ENCODE data around the gene TNFSF8.

The TNFSF8 gene

DNA sequence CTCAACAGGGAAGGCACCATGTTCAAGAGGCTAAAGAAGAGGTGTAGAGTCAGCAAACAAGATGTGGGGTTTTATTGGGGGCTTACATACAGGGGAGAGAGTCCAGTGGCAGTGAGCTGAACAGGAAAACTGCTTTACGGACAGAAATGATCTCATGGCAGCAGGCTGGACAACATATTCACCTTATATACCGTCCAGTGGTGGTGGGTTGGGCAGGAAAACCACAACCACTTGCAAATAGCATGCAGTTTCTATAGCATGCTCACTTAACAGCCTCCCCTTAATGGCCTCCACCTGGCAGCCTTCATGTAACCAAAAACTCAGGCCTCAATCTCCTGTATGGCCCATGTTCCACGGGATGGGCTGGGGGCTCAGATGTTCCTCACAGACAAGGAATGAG lies 5.4 kb downstream of the TNFSF8 start:
- DNase-seq (ENCODE audit: insufficient read length, low spot score) (no peak), FAIRE-seq (no peak)
- TF ChIP-seq POLR2A (IDR thresholded peaks at IDR 0.05; ENCODE audit: low read depth, low read length) = no peak

DNA sequence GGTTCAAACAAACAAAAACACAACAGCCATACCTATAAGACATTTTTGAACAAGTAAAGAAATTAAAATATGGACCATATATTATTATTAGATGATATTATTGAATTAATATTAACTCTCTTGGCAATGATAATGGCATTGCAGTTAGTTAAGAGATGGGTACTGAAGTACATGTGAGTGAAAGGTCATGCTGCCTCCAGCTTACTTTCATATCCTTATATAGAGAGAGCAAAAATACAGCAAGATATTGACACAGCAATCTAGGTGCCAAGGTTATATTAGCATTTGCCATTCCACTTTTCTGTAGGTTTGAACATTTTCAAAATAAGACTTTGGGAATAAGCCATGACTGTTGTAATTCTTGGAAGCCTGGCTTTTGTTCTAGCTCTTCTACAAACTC lies 6.1 kb downstream of the TNFSF8 start:
- DNase-seq (ENCODE audit: insufficient read length, low spot score) (no peak), FAIRE-seq (no peak)
- no peak for TF ChIP-seq POLR2A (IDR thresholded peaks at IDR 0.05; ENCODE audit: low read depth, low read length)

DNA sequence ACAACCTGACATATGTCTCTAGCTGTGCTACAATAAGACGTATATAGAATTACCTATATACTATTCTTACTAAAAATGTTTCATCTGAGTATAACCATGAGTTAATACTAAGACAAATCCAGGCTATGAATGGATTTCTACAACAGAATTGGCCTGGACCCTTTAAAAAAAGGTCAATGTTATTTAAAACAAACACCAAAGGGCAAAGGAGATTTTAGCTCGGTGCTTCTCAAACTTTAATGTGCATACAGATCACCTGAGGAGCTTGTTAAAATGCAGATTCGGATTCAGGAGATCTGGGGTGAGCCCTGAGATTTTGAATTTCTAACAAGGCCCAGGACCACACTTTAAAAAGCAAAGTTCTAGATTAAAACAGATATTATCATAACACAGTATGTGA lies 6.5 kb downstream of the TNFSF8 start:
- DNase-seq (ENCODE audit: insufficient read length, low spot score) (no peak), FAIRE-seq (no peak)
- no peak for TF ChIP-seq POLR2A (IDR thresholded peaks at IDR 0.05; ENCODE audit: low read depth, low read length)

DNA sequence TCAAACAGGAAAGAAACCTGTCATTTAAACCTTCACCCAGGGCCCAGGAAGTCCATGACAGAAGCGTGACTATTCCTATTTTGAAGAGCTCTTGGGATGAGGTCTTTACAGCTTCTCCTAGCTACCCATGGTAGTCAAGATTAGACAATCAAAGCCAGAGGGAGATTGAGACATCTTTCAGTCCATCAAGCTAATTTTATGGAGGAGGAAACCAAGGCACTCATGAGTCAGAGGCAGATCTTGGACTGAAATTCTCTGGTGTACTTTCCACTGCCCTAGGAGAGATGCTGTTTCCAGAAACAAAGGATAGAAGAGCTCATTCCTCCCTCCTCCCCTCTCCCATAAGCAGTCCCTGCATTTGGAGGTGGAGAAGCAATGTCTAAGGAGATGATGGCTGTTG lies 9.2 kb downstream of the TNFSF8 start:
- DNase-seq (ENCODE audit: insufficient read length, low spot score) = no peak
- peak; percentile 15 for FAIRE-seq
- TF ChIP-seq POLR2A (IDR thresholded peaks at IDR 0.05; ENCODE audit: low read depth, low read length) = no peak

DNA sequence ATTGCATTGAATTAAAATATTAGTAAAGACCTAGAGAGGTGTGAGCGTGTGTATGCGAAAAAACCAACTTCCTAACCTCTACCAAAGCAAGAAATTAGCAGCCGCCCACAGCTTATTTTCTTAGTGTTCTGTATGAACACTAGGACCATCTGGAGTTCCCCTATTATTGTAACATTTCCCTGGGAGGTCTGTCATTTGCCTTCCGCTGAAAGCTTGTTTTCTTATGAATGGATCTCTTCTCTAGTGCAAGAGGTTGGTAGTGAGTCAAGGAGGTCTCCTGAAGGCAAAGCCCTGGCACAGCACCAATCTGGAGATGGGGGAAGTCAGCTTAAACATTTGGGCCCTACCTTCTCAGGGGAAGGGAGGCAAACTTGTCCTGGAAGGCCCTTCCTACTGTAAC lies 10.8 kb downstream of the TNFSF8 start:
- no peak for DNase-seq (ENCODE audit: insufficient read length, low spot score)
- FAIRE-seq = no peak
- TF ChIP-seq POLR2A (IDR thresholded peaks at IDR 0.05; ENCODE audit: low read depth, low read length) = no peak

DNA sequence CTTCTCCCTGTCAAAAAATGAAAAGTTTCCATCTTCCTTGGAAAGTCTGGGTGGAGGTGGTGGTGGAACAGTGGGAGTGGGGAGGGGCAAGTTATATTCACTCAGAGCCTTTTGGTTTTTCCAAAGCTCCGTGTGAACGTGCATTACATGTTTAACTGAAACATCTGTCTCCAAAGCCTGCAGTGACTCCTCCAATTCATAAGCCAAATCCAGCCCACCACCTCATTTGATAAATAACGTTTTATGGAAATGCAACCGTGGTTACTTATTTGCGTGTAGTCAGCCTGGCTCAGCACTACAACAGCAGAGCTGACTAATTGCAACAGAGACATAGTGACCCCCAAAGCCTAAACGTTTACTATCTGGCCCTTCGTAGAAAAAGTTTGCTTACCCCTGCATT lies 13.9 kb downstream of the TNFSF8 start:
- FAIRE-seq (no peak), DNase-seq (ENCODE audit: insufficient read length, low spot score) (no peak)
- no peak for TF ChIP-seq POLR2A (IDR thresholded peaks at IDR 0.05; ENCODE audit: low read depth, low read length)

DNA sequence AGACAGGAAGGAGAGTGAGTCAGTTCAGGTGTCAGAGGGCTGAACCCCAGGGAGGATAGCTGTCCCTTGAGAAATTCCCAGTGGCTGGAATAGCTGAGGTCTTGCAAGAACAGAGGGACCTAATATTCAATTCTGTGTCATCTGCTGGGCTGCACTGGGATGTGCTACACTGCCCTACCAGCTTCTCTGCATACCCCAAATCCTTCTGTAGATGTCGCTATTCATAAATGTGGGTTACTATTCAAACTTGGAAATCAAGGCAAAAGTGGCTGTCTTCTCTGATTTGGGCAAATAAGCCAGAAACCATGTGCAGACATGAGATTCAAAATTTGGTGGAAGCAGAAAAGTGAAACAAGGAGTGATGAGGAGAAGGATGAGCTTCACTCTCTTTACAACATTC lies 16.3 kb downstream of the TNFSF8 start:
- no peak for DNase-seq (ENCODE audit: insufficient read length, low spot score)
- no peak for FAIRE-seq
- TF ChIP-seq POLR2A (IDR thresholded peaks at IDR 0.05; ENCODE audit: low read depth, low read length) = no peak

DNA sequence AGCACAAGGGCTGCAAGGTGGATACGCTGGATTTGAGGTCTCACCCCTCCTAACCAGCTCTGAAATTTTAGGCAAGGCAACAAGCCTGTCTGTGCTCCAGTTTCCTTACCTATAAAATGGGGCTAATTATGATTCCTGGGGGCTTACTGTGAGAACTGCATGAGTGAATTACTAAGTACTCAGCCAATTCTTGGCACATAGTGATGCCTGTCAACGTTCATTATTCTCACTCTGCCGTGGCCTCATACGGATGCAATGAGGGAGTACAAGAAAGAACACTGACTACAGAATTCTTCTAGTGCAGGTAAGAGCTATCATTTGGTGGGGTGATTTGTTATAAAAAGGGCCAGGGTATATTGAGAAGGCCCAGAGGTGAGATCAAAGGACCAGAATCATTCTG lies 16.7 kb downstream of the TNFSF8 start:
- FAIRE-seq = no peak
- DNase-seq (ENCODE audit: insufficient read length, low spot score) = no peak
- no peak for TF ChIP-seq POLR2A (IDR thresholded peaks at IDR 0.05; ENCODE audit: low read depth, low read length)

DNA sequence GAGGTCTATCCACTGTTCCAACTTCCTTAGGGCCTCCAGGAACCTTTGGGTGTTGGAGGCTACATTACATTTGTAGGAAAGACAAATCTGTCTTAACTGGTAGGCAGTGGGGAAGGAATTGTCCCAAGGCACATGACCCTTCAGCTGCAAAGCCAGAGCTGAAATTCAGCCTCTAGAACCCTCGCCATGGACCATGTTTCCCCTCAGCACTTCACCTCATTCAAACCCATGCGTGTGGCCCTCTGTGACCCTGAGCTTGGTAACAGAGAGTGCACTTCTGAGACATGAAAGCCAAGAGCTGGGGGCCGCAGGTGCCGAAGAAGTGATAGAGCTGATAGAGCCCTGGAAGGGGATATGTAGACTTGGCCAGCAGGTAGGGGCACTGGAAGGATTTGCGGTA lies 17.2 kb downstream of the TNFSF8 start:
- no peak for FAIRE-seq

DNA sequence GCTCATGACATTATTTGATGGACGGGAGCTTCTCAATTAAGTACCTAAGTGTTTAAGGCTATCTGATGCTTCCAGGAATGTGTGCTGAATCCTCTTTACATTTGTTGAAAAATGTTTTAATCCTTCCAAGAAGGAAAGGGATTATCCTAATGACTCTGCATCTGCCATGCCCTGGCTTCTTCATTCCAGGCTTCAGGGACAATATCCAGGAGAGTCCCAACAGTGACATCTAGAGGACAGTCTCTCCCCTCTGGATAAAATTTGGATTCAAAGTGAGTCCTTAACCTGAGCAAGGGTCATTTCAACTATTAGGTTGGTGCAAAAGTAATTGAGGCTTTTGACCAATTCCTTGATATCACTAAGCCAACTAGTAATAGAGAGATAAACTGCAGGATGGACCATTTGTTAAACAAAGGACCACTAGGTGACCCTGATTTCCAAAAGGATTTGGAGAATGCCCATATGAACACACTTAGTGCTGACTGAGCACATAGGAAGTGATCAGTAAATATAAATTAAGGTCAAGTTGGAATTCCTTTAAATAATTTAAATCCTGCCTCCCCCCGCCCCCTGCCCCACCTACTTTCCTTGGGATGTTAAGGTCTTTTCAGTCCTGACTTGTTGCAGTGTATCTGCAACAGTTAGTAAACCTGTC lies 19.1 kb downstream of the TNFSF8 start:
- DNase-seq (ENCODE audit: insufficient read length, low spot score) = peak; percentile 62
- peak; percentile 93 for FAIRE-seq
- no peak for TF ChIP-seq POLR2A (IDR thresholded peaks at IDR 0.05; ENCODE audit: low read depth, low read length)

More for the DNA sequence above, 17.2 kb downstream of the TNFSF8 start:
- TF ChIP-seq POLR2A (IDR thresholded peaks at IDR 0.05; ENCODE audit: low read depth, low read length) = no peak
- no peak for DNase-seq (ENCODE audit: insufficient read length, low spot score)

DNA sequence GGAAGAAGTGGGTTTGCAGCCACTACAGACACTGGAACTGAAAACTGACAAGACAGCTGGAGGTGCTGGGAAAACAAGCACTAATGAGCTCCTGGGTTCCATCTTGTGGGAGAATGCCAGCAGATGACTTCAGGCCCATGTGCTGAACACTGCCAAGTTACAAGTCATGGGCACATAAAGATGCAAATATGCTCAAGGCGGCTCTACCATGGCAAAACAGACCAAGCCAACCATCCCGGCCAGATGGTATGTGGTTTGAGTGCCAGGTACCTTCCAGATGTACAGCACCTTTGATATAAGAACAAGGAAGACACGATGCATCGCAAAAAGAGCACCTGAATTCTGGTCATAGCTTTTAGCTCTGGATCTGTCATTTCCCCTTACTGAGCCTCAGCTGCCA lies 19.9 kb downstream of the TNFSF8 start:
- FAIRE-seq (no peak), DNase-seq (ENCODE audit: insufficient read length, low spot score) (no peak)
- no peak for TF ChIP-seq POLR2A (IDR thresholded peaks at IDR 0.05; ENCODE audit: low read depth, low read length)

DNA sequence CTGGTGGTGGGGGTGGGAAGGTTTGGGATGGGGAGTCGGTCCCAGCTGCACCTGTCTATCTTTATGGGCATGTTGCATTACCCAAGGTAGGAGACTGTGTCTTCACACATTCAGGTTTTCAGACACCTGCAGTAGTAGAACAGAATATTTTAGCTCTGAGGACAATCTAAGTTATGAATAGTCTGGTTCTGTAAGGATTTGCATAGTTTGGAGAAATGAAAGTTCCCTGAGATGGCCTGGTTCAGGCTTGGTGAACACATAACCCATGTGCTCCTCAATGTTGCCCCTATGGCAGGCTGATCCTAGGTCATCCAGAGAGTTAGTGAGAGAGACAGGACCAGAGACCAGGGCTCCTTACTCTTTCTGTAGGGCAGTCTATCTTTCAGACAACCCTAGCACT lies 20.7 kb downstream of the TNFSF8 start:
- no peak for TF ChIP-seq POLR2A (IDR thresholded peaks at IDR 0.05; ENCODE audit: low read depth, low read length)
- no peak for FAIRE-seq
- DNase-seq (ENCODE audit: insufficient read length, low spot score) = no peak

DNA sequence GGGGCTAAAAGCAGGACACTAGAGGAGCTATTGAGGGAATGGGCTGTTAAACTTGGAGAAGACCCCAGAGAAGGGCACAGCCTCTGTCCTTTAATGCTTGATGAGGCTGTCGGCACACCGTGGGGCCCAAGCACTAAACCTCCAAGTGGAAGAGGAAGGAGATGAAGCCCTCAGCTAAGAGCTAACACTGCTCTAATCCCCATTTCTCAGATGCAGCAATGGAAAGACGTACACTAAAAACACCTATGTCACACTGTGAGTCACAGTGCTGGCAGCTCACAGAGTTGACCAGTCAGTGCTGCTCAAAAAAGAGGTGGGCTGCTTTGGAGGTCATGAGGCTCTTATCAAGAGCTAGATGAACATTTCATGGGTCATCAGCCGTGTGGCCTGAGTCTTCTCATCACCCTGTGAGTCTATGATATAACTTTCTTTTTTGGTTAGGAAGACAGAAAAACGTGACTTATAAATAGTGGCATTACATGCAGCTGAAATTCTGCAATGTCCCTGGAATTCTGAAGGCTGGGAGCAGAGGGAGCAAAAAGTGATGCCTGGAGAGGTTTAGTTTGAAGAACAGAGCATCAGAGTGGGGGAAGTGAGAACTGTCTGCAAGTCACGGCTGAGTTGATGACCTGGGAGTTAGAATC lies 21.5 kb downstream of the TNFSF8 start:
- DNase-seq (ENCODE audit: insufficient read length, low spot score) (no peak), FAIRE-seq (peak; percentile 30)
- TF ChIP-seq POLR2A (IDR thresholded peaks at IDR 0.05; ENCODE audit: low read depth, low read length) = no peak

DNA sequence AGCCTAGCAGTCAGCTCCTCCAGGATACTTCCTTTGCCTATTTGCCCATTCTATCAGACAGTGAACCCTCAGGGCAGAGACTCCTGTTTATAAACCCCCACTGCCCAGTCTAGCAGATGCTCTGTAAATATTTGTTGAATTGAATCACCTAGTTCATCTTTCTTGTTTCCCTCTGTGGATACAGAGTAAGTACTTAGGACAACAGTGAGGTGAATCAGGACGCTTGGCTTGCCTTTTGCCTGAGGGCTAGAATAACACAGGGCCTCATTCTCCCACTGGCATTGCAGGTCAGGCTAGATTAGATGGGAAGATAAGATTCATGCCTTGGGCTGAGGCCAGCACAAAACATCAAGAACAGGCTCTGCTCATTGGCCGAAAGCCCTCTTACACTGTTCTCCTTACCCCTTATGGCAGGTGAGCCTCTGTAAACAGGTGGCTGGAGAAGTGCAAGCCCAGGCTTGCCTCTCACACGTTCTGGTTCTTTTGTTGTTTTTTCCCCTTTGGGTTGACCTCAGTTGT lies 22.2 kb downstream of the TNFSF8 start:
- DNase-seq (ENCODE audit: insufficient read length, low spot score) (peak; percentile 68), FAIRE-seq (peak; percentile 96)
- no peak for TF ChIP-seq POLR2A (IDR thresholded peaks at IDR 0.05; ENCODE audit: low read depth, low read length)

DNA sequence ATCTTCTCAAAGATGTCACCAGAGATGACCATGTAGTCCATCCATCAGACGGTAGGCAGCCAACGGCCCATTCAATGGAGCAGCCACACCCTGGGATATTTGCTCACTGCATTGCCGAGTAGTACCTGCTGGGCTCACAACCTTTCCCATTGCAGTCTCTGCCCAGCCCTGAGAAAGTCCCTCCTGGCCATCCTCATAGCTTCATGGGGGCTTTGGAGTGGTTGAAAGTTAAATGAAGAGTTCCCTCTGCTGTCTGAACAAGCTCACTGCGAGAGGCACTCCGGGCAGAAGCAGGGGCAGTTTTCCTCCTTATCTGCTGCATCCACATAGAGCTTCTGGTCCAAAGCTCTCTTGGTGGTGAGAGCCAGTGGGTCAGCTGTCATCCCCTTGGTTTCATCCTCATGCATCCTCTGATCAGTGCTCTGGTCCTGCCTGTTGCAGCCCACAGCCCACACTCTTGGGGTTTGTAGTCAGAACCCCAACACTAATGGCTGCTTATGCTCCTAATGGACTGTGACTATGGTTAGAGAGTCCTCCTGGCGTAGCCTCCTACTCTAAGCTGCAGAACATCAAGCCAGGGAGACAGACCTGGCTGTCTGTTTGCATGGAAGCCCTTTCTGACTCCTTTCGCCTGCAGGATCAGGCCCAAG lies 23.3 kb downstream of the TNFSF8 start:
- no peak for DNase-seq (ENCODE audit: insufficient read length, low spot score)
- TF ChIP-seq POLR2A (IDR thresholded peaks at IDR 0.05; ENCODE audit: low read depth, low read length) = no peak
- FAIRE-seq = peak; percentile 89

All from H54 (cell line).